HAP-1 (cell line): ENCODE data around the gene MCC.

Experiments
- DNase-seq, 2 experiments: peaks; one replicate each; pipeline ENCODE4 v3.0.0-alpha.2; 2016 to 2020; ENCODE audit warnings: low spot score in 2 of 2
- H3K27me3 ChIP-seq: fragments of 250-450 bp; sonication (Bioruptor Pico); 2 replicates; pipeline ENCODE4 v1.5.1; 2020; ENCODE audit warnings: low read depth, mild to moderate bottlenecking, moderate library complexity
- H3K36me3 ChIP-seq: fragments of 250-450 bp; sonication (Bioruptor Pico); replicated peaks from 2 replicates; pipeline ENCODE4 v1.5.1; 2020; ENCODE audit warnings: mild to moderate bottlenecking
- H3K4me1 ChIP-seq: fragments of 250-450 bp; sonication (Bioruptor Pico); 2 replicates; pipeline ENCODE4 v1.5.1; 2020; ENCODE audit warnings: mild to moderate bottlenecking
- H3K4me3 ChIP-seq: fragments of 250-450 bp; sonication (Bioruptor Pico); 2 replicates; pipeline ENCODE4 v1.5.1; 2020; ENCODE audit warnings: mild to moderate bottlenecking, moderate library complexity
- H3K9me3 ChIP-seq: fragments of 250-450 bp; sonication (Bioruptor Pico); 2 replicates; pipeline ENCODE4 v1.5.1; 2020; ENCODE audit warnings: mild to moderate bottlenecking, moderate library complexity
- in situ Hi-C: fragments of 300-500 bp; cut with MboI; formaldehyde crosslinking; loops from 3 replicates; pipeline ENCODE4 v1.14.3; 2020; ENCODE audit warnings: low sequenced_read_pairs, inconsistent platforms, mixed read lengths

The MCC gene

GRCh38 chr5:113331209-113331551, 157.1 kb downstream of the MCC start:
- no peaks in the 10 kb centered on the region for H3K36me3 ChIP-seq
- in situ Hi-C loops, result no loop called here
- no peaks in the 10 kb centered on the region for H3K9me3 ChIP-seq
- no peaks in the 10 kb centered on the region for H3K27me3 ChIP-seq
- no peak overlapping the region for H3K4me3 ChIP-seq
- no peak for DNase-seq
- peaks cover 13% of the 10 kb centered on the region for H3K4me1 ChIP-seq

GRCh38 chr5:113330533-113331208, 157.6 kb downstream of the MCC start:
- DNase-seq, result peak; percentile 22 to 82
- no peaks in the 10 kb centered on the region for H3K27me3 ChIP-seq
- H3K4me1 ChIP-seq, result peaks cover 13% of the 10 kb centered on the region
- no peaks in the 10 kb centered on the region for H3K9me3 ChIP-seq
- no peaks in the 10 kb centered on the region for H3K36me3 ChIP-seq
- in situ Hi-C loops, result no loop called here
- no peak overlapping the region for H3K4me3 ChIP-seq

- Histone ChIP-seq H3K9me3 (no peaks in the 10 kb centered on the region), H3K36me3 (no peaks in the 10 kb centered on the region), H3K27me3 (no peaks in the 10 kb centered on the region), H3K4me1 (peaks cover 13% of the 10 kb centered on the region), H3K4me3 (no peak overlapping the region)
- no peak for DNase-seq
- in situ Hi-C loops, result loop anchor here (10.0 kb wide), 1 partner anchor 325 kb away; no protein-coding TSS in a partner anchor
These were observed 158.3 kb downstream of the MCC start for GRCh38 chr5:113329981-113330380.

GRCh38 chr5:113325054-113325453, 163.2 kb downstream of the MCC start:
- no peak overlapping the region for H3K4me3 ChIP-seq
- no peaks in the 10 kb centered on the region for H3K9me3 ChIP-seq
- no peak for DNase-seq
- H3K27me3 ChIP-seq, result no peaks in the 10 kb centered on the region
- H3K4me1 ChIP-seq, result peaks cover 10% of the 10 kb centered on the region
- in situ Hi-C loops, result loop anchor here (10.0 kb wide), 1 partner anchor 320 kb away; no protein-coding TSS in a partner anchor
- no peaks in the 10 kb centered on the region for H3K36me3 ChIP-seq

GRCh38 chr5:113321276-113321675, 167.0 kb downstream of the MCC start:
- Histone ChIP-seq H3K36me3 (no peaks in the 10 kb centered on the region), H3K27me3 (no peaks in the 10 kb centered on the region), H3K4me1 (peaks cover 8% of the 10 kb centered on the region), H3K4me3 (no peak overlapping the region), H3K9me3 (no peaks in the 10 kb centered on the region)
- DNase-seq, result no peak
- in situ Hi-C loops, result loop anchor here (10.0 kb wide), 1 partner anchor 316 kb away; no protein-coding TSS in a partner anchor

- H3K9me3 ChIP-seq, result no peaks in the 10 kb centered on the region
- H3K4me1 ChIP-seq, result peaks cover 8% of the 10 kb centered on the region
- H3K27me3 ChIP-seq, result no peaks in the 10 kb centered on the region
- no peaks in the 10 kb centered on the region for H3K36me3 ChIP-seq
- in situ Hi-C loops, result loop anchor here (10.0 kb wide), 1 partner anchor 316 kb away; no protein-coding TSS in a partner anchor
- DNase-seq, result no peak
- H3K4me3 ChIP-seq, result no peak overlapping the region
These were observed 167.9 kb downstream of the MCC start for GRCh38 chr5:113320273-113320780.

- Histone ChIP-seq H3K27me3 (no peaks in the 10 kb centered on the region), H3K36me3 (no peaks in the 10 kb centered on the region), H3K4me3 (no peak overlapping the region), H3K9me3 (no peaks in the 10 kb centered on the region), H3K4me1 (peaks cover 8% of the 10 kb centered on the region)
- in situ Hi-C loops, result loop anchor here (10.0 kb wide), 1 partner anchor 315 kb away; no protein-coding TSS in a partner anchor
- DNase-seq, result no peak
These were observed 168.8 kb downstream of the MCC start for GRCh38 chr5:113319256-113320053.

- in situ Hi-C loops, result no loop called here
- Histone ChIP-seq H3K27me3 (no peaks in the 10 kb centered on the region), H3K4me3 (no peak overlapping the region), H3K9me3 (no peaks in the 10 kb centered on the region), H3K36me3 (no peaks in the 10 kb centered on the region), H3K4me1 (peaks cover 8% of the 10 kb centered on the region)
- no peak for DNase-seq
These were observed 170.6 kb downstream of the MCC start for GRCh38 chr5:113317636-113318035.

- Histone ChIP-seq H3K4me1 (no peaks in the 10 kb centered on the region; the same call in 1 of the 2 replicates), H3K4me3 (no peak overlapping the region), H3K36me3 (no peaks in the 10 kb centered on the region), H3K27me3 (no peaks in the 10 kb centered on the region), H3K9me3 (no peaks in the 10 kb centered on the region)
- in situ Hi-C loops, result no loop called here
- DNase-seq, result no peak
These were observed 177.0 kb downstream of the MCC start for GRCh38 chr5:113311301-113311700.

- DNase-seq, result no peak
- Histone ChIP-seq H3K27me3 (no peaks in the 10 kb centered on the region), H3K36me3 (no peaks in the 10 kb centered on the region), H3K9me3 (no peaks in the 10 kb centered on the region), H3K4me1 (no peaks in the 10 kb centered on the region), H3K4me3 (no peak overlapping the region)
- in situ Hi-C loops, result no loop called here
These were observed 186.1 kb downstream of the MCC start for GRCh38 chr5:113302120-113302519.

GRCh38 chr5:113299591-113299990, 188.7 kb downstream of the MCC start:
- Histone ChIP-seq H3K4me1 (peaks cover 9% of the 10 kb centered on the region), H3K4me3 (no peak overlapping the region), H3K36me3 (no peaks in the 10 kb centered on the region), H3K9me3 (no peaks in the 10 kb centered on the region), H3K27me3 (no peaks in the 10 kb centered on the region)
- in situ Hi-C loops, result no loop called here
- DNase-seq, result no peak

GRCh38 chr5:113296676-113297075, 191.6 kb downstream of the MCC start:
- DNase-seq, result no peak
- no peaks in the 10 kb centered on the region for H3K36me3 ChIP-seq
- H3K4me3 ChIP-seq, result no peak overlapping the region
- in situ Hi-C loops, result no loop called here
- H3K9me3 ChIP-seq, result no peaks in the 10 kb centered on the region
- no peaks in the 10 kb centered on the region for H3K27me3 ChIP-seq
- H3K4me1 ChIP-seq, result peaks cover 9% of the 10 kb centered on the region

- no peak for DNase-seq
- Histone ChIP-seq H3K4me3 (peak overlapping the region; percentile 64), H3K9me3 (no peaks in the 10 kb centered on the region), H3K27me3 (no peaks in the 10 kb centered on the region), H3K36me3 (no peaks in the 10 kb centered on the region), H3K4me1 (peaks cover 9% of the 10 kb centered on the region)
- in situ Hi-C loops, result no loop called here
These were observed 193.1 kb downstream of the MCC start for GRCh38 chr5:113295111-113295539.
